H1 (cell line): Measurements from ENCODE around the gene ZBTB24. TPM values are rescaled to one million over a fixed set of nuclear protein-coding genes. Genes with fewer than 3 reads are reported as not detected.

Experiments used
- CTCF ChIA-PET: fragments of 300-600 bp; sonication (Branson Sonifier 250); formaldehyde crosslinking; loops from one replicate; lab custom pipeline; 2021; ENCODE audit not compliant: partially characterized antibody; lab: Charles Lee
- POLR2A ChIA-PET: fragments of 300-600 bp; sonication (Branson Sonifier 250); formaldehyde crosslinking; loops from one replicate; lab custom pipeline; 2021; ENCODE audit warnings: inconsistent platforms; ENCODE audit not compliant: partially characterized antibody; lab: Charles Lee
- DNase-seq, 2 experiments: peaks; one replicate each; pipeline versions ENCODE4 v3.0.0 to v3.0.0-alpha.2; 2010 to 2022; ENCODE audit warnings: low spot score in 2 of 2, low read depth in 1 of 2, mixed read lengths in 1 of 2
- FAIRE-seq: peaks from 2 replicates; lab custom pipeline; 2011; peaks lifted over from hg19 to GRCh38; lab: Jason Lieb, UNC
- H2AFZ ChIP-seq: 2 replicates; pipeline ENCODE4 v1.8.1; 2012; ENCODE audit warnings: low read length, inconsistent platforms
- H2AK5ac ChIP-seq: 2 replicates; pipeline ENCODE4 v1.6.1; 2013; ENCODE audit warnings: low read depth, low read length
- H2BK120ac ChIP-seq: replicated peaks from 2 replicates; pipeline ENCODE3; 2013; ENCODE audit warnings: low read depth, low read length, inconsistent platforms
- H2BK12ac ChIP-seq: 2 replicates; pipeline ENCODE4 v1.6.1; 2013; ENCODE audit warnings: low read depth, low read length
- H2BK15ac ChIP-seq: 2 replicates; pipeline ENCODE4 v1.6.1; 2013; ENCODE audit warnings: low read length
- H2BK20ac ChIP-seq: 2 replicates; pipeline ENCODE4 v1.6.1; 2013; ENCODE audit warnings: low read length
- H2BK5ac ChIP-seq: 2 replicates; pipeline ENCODE4 v1.6.1; 2013; ENCODE audit warnings: low read depth, low read length
- H3K14ac ChIP-seq: 2 replicates; pipeline ENCODE4 v1.6.1; 2013; ENCODE audit warnings: inconsistent platforms; ENCODE audit not compliant: insufficient read length
- H3K18ac ChIP-seq: 2 replicates; pipeline ENCODE4 v1.6.1; 2013; ENCODE audit warnings: low read length; ENCODE audit errors: extremely low read depth
- H3K23ac ChIP-seq: 2 replicates; pipeline ENCODE4 v1.6.1; 2013; ENCODE audit warnings: inconsistent platforms; ENCODE audit not compliant: insufficient read length
- H3K23me2 ChIP-seq: 2 replicates; pipeline ENCODE4 v1.6.1; 2013; ENCODE audit warnings: low read depth, low read length
- H3K27ac ChIP-seq: 2 replicates; pipeline ENCODE4 v1.6.1; 2011; ENCODE audit warnings: low read depth, low read length, inconsistent platforms
- H3K27me3 ChIP-seq, 4 experiments: replicated peaks in 1 of 4; 1 replicate in 1 of 4; 2 replicates in 3 of 4; pipeline versions ENCODE4 v1.6.1 to v1.8.1; 2011 to 2013; ENCODE audit warnings: low read length in 3 of 4, mild to moderate bottlenecking in 3 of 4, inconsistent platforms in 2 of 4, mixed read lengths in 2 of 4, moderate library complexity in 1 of 4; ENCODE audit not compliant: control insufficient read depth in 3 of 4, insufficient read depth in 3 of 4; ENCODE audit errors: extremely low read depth in 1 of 4
- H3K36me3 ChIP-seq, 4 experiments: 2 replicates each; pipeline versions ENCODE4 v1.6.1 to v1.8.1; 2011 to 2013; ENCODE audit warnings: mild to moderate bottlenecking in 4 of 4, low read length in 3 of 4, moderate library complexity in 2 of 4, control low read depth in 1 of 4, inconsistent platforms in 1 of 4; ENCODE audit not compliant: insufficient read depth in 4 of 4, control insufficient read depth in 2 of 4
- H3K4ac ChIP-seq: replicated peaks from 2 replicates; pipeline ENCODE3; 2013; ENCODE audit warnings: low read length, low read depth, mixed read lengths, inconsistent platforms; ENCODE audit not compliant: insufficient read length
- H3K4me1 ChIP-seq, 4 experiments: replicated peaks in 1 of 4; 1 replicate in 1 of 4; 2 replicates in 3 of 4; pipeline versions ENCODE4 v1.6.1 to v1.8.1; 2011 to 2013; ENCODE audit warnings: low read length in 3 of 4, inconsistent platforms in 2 of 4, mixed read lengths in 1 of 4; ENCODE audit not compliant: insufficient read depth in 4 of 4, control insufficient read depth in 3 of 4
- H3K4me2 ChIP-seq, 2 experiments: 2 replicates each; pipeline versions ENCODE4 v1.6.1 to v1.8.1; 2011 to 2013; ENCODE audit warnings: low read depth in 2 of 2, low read length in 2 of 2, control low read depth in 1 of 2, inconsistent platforms in 1 of 2, mild to moderate bottlenecking in 1 of 2; ENCODE audit not compliant: insufficient read depth in 1 of 2
- H3K4me3 ChIP-seq, 4 experiments: fragments of 200-600, 300-600 bp in 1 of 4; sonication (generic), shearing (Covaris generic), sonication (Bioruptor Twin) in 1 of 4; 2 replicates each; pipeline versions ENCODE4 v1.5.1 to v1.8.1; 2011 to 2016; ENCODE audit warnings: low read length in 4 of 4, low read depth in 3 of 4, control low read depth in 2 of 4, inconsistent platforms in 2 of 4, mild to moderate bottlenecking in 2 of 4, mixed read lengths in 1 of 4, moderate library complexity in 1 of 4; ENCODE audit not compliant: insufficient read depth in 2 of 4; ENCODE audit errors: extremely low read depth in 1 of 4
- H3K56ac ChIP-seq: replicated peaks from 2 replicates; pipeline ENCODE3; 2013; ENCODE audit warnings: low read depth, mild to moderate bottlenecking, mixed read lengths, low read length, inconsistent platforms; ENCODE audit not compliant: insufficient read length
- H3K79me1 ChIP-seq: 2 replicates; pipeline ENCODE4 v1.6.1; 2013; ENCODE audit warnings: low read depth, low read length, control low read depth
- H3K79me2 ChIP-seq, 2 experiments: 2 replicates each; pipeline versions ENCODE4 v1.6.1 to v1.8.1; 2012 to 2013; ENCODE audit warnings: low read length in 2 of 2, mild to moderate bottlenecking in 2 of 2, inconsistent platforms in 1 of 2; ENCODE audit not compliant: insufficient read depth in 2 of 2, control insufficient read depth in 1 of 2
- H3K9ac ChIP-seq, 4 experiments: replicated peaks in 1 of 4; 1 replicate in 1 of 4; 2 replicates in 3 of 4; pipeline versions ENCODE4 v1.6.1 to v1.8.1; 2011 to 2013; ENCODE audit warnings: low read depth in 3 of 4, low read length in 3 of 4, control low read depth in 2 of 4, mild to moderate bottlenecking in 2 of 4, moderate library complexity in 2 of 4, inconsistent platforms in 1 of 4; ENCODE audit errors: extremely low read depth in 1 of 4
- H3K9me3 ChIP-seq, 2 experiments: 2 replicates each; pipeline versions ENCODE4 v1.6.1 to v1.8.1; 2012 to 2013; ENCODE audit warnings: mild to moderate bottlenecking in 2 of 2, moderate library complexity in 2 of 2, control low read depth in 1 of 2, inconsistent platforms in 1 of 2, low read depth in 1 of 2, low read length in 1 of 2, mixed read lengths in 1 of 2; ENCODE audit not compliant: insufficient read depth in 2 of 2
- H4K20me1 ChIP-seq, 2 experiments: replicated peaks in 1 of 2; 2 replicates each; pipeline versions ENCODE3 to v1.8.1; 2011 to 2013; ENCODE audit warnings: inconsistent platforms in 2 of 2, low read length in 2 of 2, mild to moderate bottlenecking in 1 of 2; ENCODE audit not compliant: insufficient read depth in 2 of 2, control insufficient read depth in 1 of 2
- H4K5ac ChIP-seq: 2 replicates; pipeline ENCODE4 v1.6.1; 2013; ENCODE audit warnings: low read length, low read depth, mixed read lengths, inconsistent platforms; ENCODE audit not compliant: insufficient read length
- H4K8ac ChIP-seq: 2 replicates; pipeline ENCODE4 v1.8.0; 2013; ENCODE audit warnings: mild to moderate bottlenecking, moderate library complexity, low read length, inconsistent platforms; ENCODE audit not compliant: insufficient read depth; ENCODE audit errors: extremely low read depth
- H4K91ac ChIP-seq: replicated peaks from 2 replicates; pipeline ENCODE3; 2013; ENCODE audit warnings: low read length, mixed read lengths, inconsistent platforms; ENCODE audit not compliant: insufficient read length
- SIRT6 ChIP-seq: IDR thresholded peaks from one replicate; pipeline ENCODE4 v1.7.1; 2012; ENCODE audit warnings: low read length, inconsistent platforms
- TAF1 ChIP-seq: IDR thresholded peaks from 2 replicates; pipeline ENCODE4 v1.6.1; 2011; ENCODE audit warnings: mild to moderate bottlenecking, low read depth, low read length
- WGBS, 2 experiments: shearing (Covaris generic) in 1 of 2; methylation state at CpG; one replicate each; pipeline versions ENCODE4 v1.1.6 to v1.1.7; 2013 to 2015; ENCODE audit warnings: low lambda C conversion rate in 2 of 2, mixed read lengths in 2 of 2, inconsistent platforms in 1 of 2, low coverage in 1 of 2, missing lambda C conversion rate in 1 of 2; ENCODE audit not compliant: insufficient replicate concordance in 2 of 2, insufficient coverage in 1 of 2, insufficient read length in 1 of 2; ENCODE audit errors: extremely low coverage in 1 of 2, missing lambda C conversion rate in 1 of 2; 5-methylcytosine and 5-hydroxymethylcytosine counted together
- polyA plus RNA-seq, 7 experiments: library from polyadenylated mRNA; depleted of rRNA in 3 of 7; stranded (reverse) in 5 of 7; unstranded in 2 of 7; fragments of >200 nt in 5 of 7; fragments of 200-250 nt in 2 of 7; gene quantifications; 1 replicate in 5 of 7; 2 replicates in 1 of 7; 4 replicates in 1 of 7; pipeline versions ENCODE4 v1.2.1 to v1.2.3, GENCODE V29; 2011 to 2013; ENCODE audit warnings: missing spikeins in 2 of 7, mixed read lengths in 2 of 7
- total RNA-seq: library from RNA; stranded (reverse); fragmentation: NEBNext Ultra II Directional; extraction: Animal tissue kit (Norgen Biotek cat#: 25700); gene quantifications from 2 replicates; pipeline ENCODE4 v1.2.1, GENCODE V29; 2021

The ZBTB24 gene
- total and polyA plus RNA-seq, 2 of the 8 experiments (the other 6 are each of a cell fraction or from before 2014, with no cell fraction given) = 7.5 to 21.0 TPM

GRCh38 chr6:109453156-109453555 is 29.9 kb downstream of the ZBTB24 start:
- H3K79me1 ChIP-seq = no peaks in the 10 kb centered on the region; the same call in 1 of the 2 replicates
- H3K56ac ChIP-seq = no peak overlapping the region
- FAIRE-seq (no peak), DNase-seq (no peak)
- H3K14ac ChIP-seq = no peak overlapping the region
- H2BK15ac ChIP-seq = no peak overlapping the region
- peaks cover 0 to 5% of the 10 kb centered on the region in 2 experiments for H4K20me1 ChIP-seq
- no peak overlapping the region for H3K9ac ChIP-seq
- POLR2A ChIA-PET = interaction anchor here (7.5 kb wide), 1 partner anchor 11 kb away, joined by 85 read pairs; the partner anchor contains the start of genes PPIL6 and SMPD2
- H3K4me1 ChIP-seq = peaks cover 0 to 16% (median 10%) of the 10 kb centered on the region in 4 experiments; a peak in 6 of 7 replicates
- peaks cover 8% of the 10 kb centered on the region for H3K23me2 ChIP-seq
- no peak overlapping the region for H3K18ac ChIP-seq
- no peak overlapping the region for H3K4me3 ChIP-seq
- no peak overlapping the region for H4K8ac ChIP-seq
- CTCF ChIA-PET = interaction anchor here (1.2 to 7.5 kb wide), 3 partner anchors 10 to 69 kb away, joined by 3 to 63 read pairs (median 6); partner anchors contain the start of genes PPIL6 and SMPD2
- TF ChIP-seq SIRT6 = no peak
- no peak for TF ChIP-seq TAF1
- H2BK5ac ChIP-seq = no peak overlapping the region
- no peak overlapping the region for H2BK20ac ChIP-seq
- no peak overlapping the region for H2BK12ac ChIP-seq
- H3K27ac ChIP-seq = no peak overlapping the region
- H4K91ac ChIP-seq = no peak overlapping the region
- 89% methylated on average over 2 of the region's 2 CpGs; no CpG with 5 or more reads in 1 of the 2 experiments for WGBS, 2 experiments
- H3K4me2 ChIP-seq = no peak overlapping the region
- H3K9me3 ChIP-seq = no peaks in the 10 kb centered on the region
- peaks cover 0 to 22% (median 8%) of the 10 kb centered on the region in 4 experiments; a peak in 5 of 8 replicates for H3K36me3 ChIP-seq
- H4K5ac ChIP-seq = no peak overlapping the region
- H3K23ac ChIP-seq = no peak overlapping the region
- no peaks in the 10 kb centered on the region for H3K27me3 ChIP-seq
- H3K79me2 ChIP-seq = no peaks in the 10 kb centered on the region; a peak in 1 of 4 replicates
- H2AK5ac ChIP-seq = no peak overlapping the region
- no peak overlapping the region for H2BK120ac ChIP-seq
- no peak overlapping the region for H3K4ac ChIP-seq
- H2AFZ ChIP-seq = no peak overlapping the region
